Esophagus muscularis mucosa (tissue), 3 donors: ENCODE data around the gene SOAT1.

Experiments
- CTCF ChIP-seq, 3 experiments: fragments of 200-600 bp in 2 of 3; fragments of 450-650 bp in 1 of 3; sonication (generic) in 2 of 3; IDR thresholded peaks; one replicate each; pipeline ENCODE4 v1.5.1; 2017 to 2019; ENCODE audit warnings: antibody characterized with exemption in 3 of 3, mild to moderate bottlenecking in 2 of 3, moderate library complexity in 1 of 3
- POLR2A ChIP-seq: fragments of 450-650 bp; IDR thresholded peaks from one replicate; pipeline ENCODE4 v1.6.1; 2017; ENCODE audit warnings: antibody characterized with exemption, moderate library complexity, mild to moderate bottlenecking, low read depth

GRCh38 chr1:179340918-179341317, 47.3 kb downstream of the SOAT1 start:
- TF ChIP-seq CTCF (IDR thresholded peaks at IDR 0.05) (no peak), POLR2A (no peak)
